ENCODE measurements around the gene CHP1. TPM values are rescaled to one million over a fixed set of nuclear protein-coding genes. Genes with fewer than 3 reads are reported as not detected.

Gene CHP1
- total and polyA plus RNA-seq, 2 of the 8 experiments (the other 6 are each of a cell fraction or from before 2014, with no cell fraction given): 45.2 to 89.0 TPM

DNA sequence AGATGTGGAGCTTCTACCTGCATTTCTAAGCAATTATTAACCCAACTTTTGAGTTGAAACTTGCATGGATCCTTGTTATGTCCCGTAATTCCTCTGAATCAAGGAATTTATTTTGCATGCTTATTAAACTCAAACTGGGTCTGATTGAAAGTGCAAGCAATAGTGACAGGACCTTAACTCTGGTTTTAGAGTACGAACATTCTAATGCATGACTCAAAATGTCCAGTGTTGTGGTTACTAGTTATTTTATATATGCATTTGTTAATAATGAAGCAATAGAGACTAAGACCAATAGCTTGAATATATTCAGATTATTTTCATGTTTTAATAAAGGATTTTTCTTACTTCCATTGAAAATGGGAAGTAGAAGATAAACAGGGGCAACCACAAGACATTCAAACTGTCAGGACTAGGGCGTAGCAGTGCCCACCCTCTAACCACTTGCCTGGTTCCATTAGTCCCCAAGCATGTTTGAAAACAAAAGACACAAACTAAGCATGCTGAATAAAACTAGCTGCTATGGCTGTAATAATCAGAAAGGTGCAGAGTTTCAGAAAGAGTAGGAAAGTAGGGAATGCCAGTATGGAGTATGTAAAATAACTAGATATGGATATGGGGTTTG is 73.2 kb downstream of the CHP1 start:
- no peaks in the 10 kb centered on the region for H3K27me3 ChIP-seq (replicated peaks in 1 of 4; ENCODE audit: control insufficient read depth in 3 of 4, extremely low read depth in 1 of 4, insufficient read depth in 3 of 4, low read length in 3 of 4)
- H4K5ac ChIP-seq (ENCODE audit: insufficient read length, low read depth, low read length): no peak overlapping the region
- no peak overlapping the region for H3K56ac ChIP-seq (replicated peaks; ENCODE audit: insufficient read length, low read depth, low read length)
- H3K4ac ChIP-seq (replicated peaks; ENCODE audit: insufficient read length, low read depth, low read length): no peak overlapping the region
- H2BK120ac ChIP-seq (replicated peaks; ENCODE audit: low read depth, low read length): no peak overlapping the region
- H2BK12ac ChIP-seq (ENCODE audit: low read depth, low read length): no peak overlapping the region
- H3K4me3 ChIP-seq (ENCODE audit: extremely low read depth in 1 of 4, insufficient read depth in 2 of 4, low read depth in 3 of 4, low read length in 4 of 4): no peak overlapping the region
- H2AK5ac ChIP-seq (ENCODE audit: low read depth, low read length): no peak overlapping the region
- H3K18ac ChIP-seq (ENCODE audit: extremely low read depth, low read length): no peak overlapping the region
- no peak overlapping the region for H3K9ac ChIP-seq (replicated peaks in 1 of 4; ENCODE audit: extremely low read depth in 1 of 4, low read depth in 3 of 4, low read length in 3 of 4)
- H3K4me2 ChIP-seq (ENCODE audit: insufficient read depth in 1 of 2, low read depth in 2 of 2, low read length in 2 of 2): 0 out of 4 replicates have a peak overlapping the region, but pooled peaks of 1 of the 2 experiments have one; percentile 23
- H4K20me1 ChIP-seq (replicated peaks in 1 of 2; ENCODE audit: control insufficient read depth in 1 of 2, insufficient read depth in 2 of 2, low read length in 2 of 2): peaks cover 0 to 12% of the 10 kb centered on the region in 2 experiments
- H3K36me3 ChIP-seq (ENCODE audit: control insufficient read depth in 2 of 4, insufficient read depth in 4 of 4, low read length in 3 of 4): peaks cover 0 to 26% (median 4%) of the 10 kb centered on the region in 4 experiments; a peak in 5 of 8 replicates
- H3K79me1 ChIP-seq (ENCODE audit: low read depth, low read length): no peaks in the 10 kb centered on the region
- H3K9me3 ChIP-seq (ENCODE audit: insufficient read depth in 2 of 2, low read depth in 1 of 2, low read length in 1 of 2): no peaks in the 10 kb centered on the region
- no peak overlapping the region for H3K23ac ChIP-seq (ENCODE audit: insufficient read length)
- H3K79me2 ChIP-seq (ENCODE audit: control insufficient read depth in 1 of 2, insufficient read depth in 2 of 2, low read length in 2 of 2): 0 out of 4 replicates have a peak, but pooled peaks cover 0 to 2% of the 10 kb centered on the region in 2 experiments
- peaks cover 0 to 11% (median 2%) of the 10 kb centered on the region in 4 experiments; a peak in 3 of 7 replicates for H3K4me1 ChIP-seq (replicated peaks in 1 of 4; ENCODE audit: control insufficient read depth in 3 of 4, insufficient read depth in 4 of 4, low read length in 3 of 4)
- no peak overlapping the region for H3K27ac ChIP-seq (ENCODE audit: low read depth, low read length)
- POLR2A ChIA-PET (ENCODE audit: partially characterized antibody): interaction anchor here (0.5 to 2.2 kb wide), 7 partner anchors 13 to 321 kb away, joined by 3 to 9 read pairs (median 3); partner anchors contain the start of gene NUSAP1
- WGBS, 2 experiments (ENCODE audit: extremely low coverage in 1 of 2, insufficient coverage in 1 of 2, insufficient read length in 1 of 2, insufficient replicate concordance in 2 of 2, low coverage in 1 of 2, low lambda C conversion rate in 2 of 2, missing lambda C conversion rate in 1 of 2): 92% methylated on average over 3 of the region's 3 CpGs; no CpG with 5 or more reads in 1 of the 2 experiments
- no peak overlapping the region for H3K14ac ChIP-seq (ENCODE audit: insufficient read length)
- H4K91ac ChIP-seq (replicated peaks; ENCODE audit: insufficient read length, low read length): no peak overlapping the region
- no peak overlapping the region for H4K8ac ChIP-seq (ENCODE audit: extremely low read depth, insufficient read depth, low read length)
- FAIRE-seq (no peak), DNase-seq (ENCODE audit: low read depth in 1 of 2, low spot score in 2 of 2) (no peak)
- no peak overlapping the region for H2AFZ ChIP-seq (ENCODE audit: low read length)
- H2BK5ac ChIP-seq (ENCODE audit: low read depth, low read length): no peak overlapping the region
- CTCF ChIA-PET (ENCODE audit: partially characterized antibody): interaction anchor here (1.1 to 1.9 kb wide), 2 partner anchors 9 to 13 kb away, joined by 4 to 6 read pairs; no protein-coding TSS in a partner anchor
- H2BK15ac ChIP-seq (ENCODE audit: low read length): no peak overlapping the region
- H2BK20ac ChIP-seq (ENCODE audit: low read length): no peak overlapping the region
- H3K23me2 ChIP-seq (ENCODE audit: low read depth, low read length): no peaks in the 10 kb centered on the region
- TF ChIP-seq KDM5A (IDR thresholded peaks at IDR 0.05; ENCODE audit: low read length): no peak
- TF ChIP-seq TEAD4 (IDR thresholded peaks at IDR 0.05; ENCODE audit: low read depth, low read length): no peak
- TF ChIP-seq TAF1 (IDR thresholded peaks at IDR 0.05; ENCODE audit: low read depth, low read length): no peak
- TF ChIP-seq SUZ12 (IDR thresholded peaks at IDR 0.05; ENCODE audit: low read length): no peak
- TF ChIP-seq BACH1 (IDR thresholded peaks at IDR 0.05; ENCODE audit: low read length): no peak
- no peak for TF ChIP-seq GTF2F1 (IDR thresholded peaks at IDR 0.05; ENCODE audit: borderline replicate concordance, low read depth, low read length)
- TF ChIP-seq CHD2 (IDR thresholded peaks at IDR 0.05; ENCODE audit: low read length): no peak
- no peak for TF ChIP-seq NRF1 (IDR thresholded peaks at IDR 0.05; ENCODE audit: low read depth, low read length)
- TF ChIP-seq CEBPB (IDR thresholded peaks at IDR 0.05; ENCODE audit: low read depth, low read length): no peak
- no peak for TF ChIP-seq SP4 (IDR thresholded peaks at IDR 0.05; ENCODE audit: low read length)
- no peak for TF ChIP-seq KDM1A (IDR thresholded peaks at IDR 0.05; ENCODE audit: borderline replicate concordance, low read length)
- TF ChIP-seq BRCA1 (IDR thresholded peaks at IDR 0.05; ENCODE audit: low read depth, low read length): no peak
- no peak for TF ChIP-seq POLR2A (IDR thresholded peaks at IDR 0.05; ENCODE audit: control extremely low read depth in 1 of 2, low read depth in 2 of 2, low read length in 2 of 2)
- TF ChIP-seq, protein P1, sequence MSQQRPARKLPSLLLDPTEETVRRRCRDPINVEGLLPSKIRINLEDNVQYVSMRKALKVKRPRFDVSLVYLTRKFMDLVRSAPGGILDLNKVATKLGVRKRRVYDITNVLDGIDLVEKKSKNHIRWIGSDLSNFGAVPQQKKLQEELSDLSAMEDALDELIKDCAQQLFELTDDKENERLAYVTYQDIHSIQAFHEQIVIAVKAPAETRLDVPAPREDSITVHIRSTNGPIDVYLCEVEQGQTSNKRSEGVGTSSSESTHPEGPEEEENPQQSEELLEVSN (IDR thresholded peaks at IDR 0.05): no peak
